DND-41 (cell line): ENCODE results near the gene ADGRG7.

Experiments
- ATAC-seq: fragments of 200-7000 bp; cut with Tn5 transposase; 3 replicates; pipeline ENCODE4 v1.9.1; 2021; ENCODE audit warnings: low read depth; ENCODE audit not compliant: insufficient read depth
- DNase-seq: peaks from one replicate; pipeline ENCODE4 v3.0.0-alpha.2; 2020
- H2AFZ ChIP-seq: 2 replicates; pipeline ENCODE4 v1.6.0; 2012; ENCODE audit warnings: low read depth, low read length
- H3K27ac ChIP-seq: 2 replicates; pipeline ENCODE4 v1.5.1; 2012; ENCODE audit warnings: low read length, inconsistent platforms
- H3K27me3 ChIP-seq: fragments of 200-600 bp; sonication (generic); 2 replicates; pipeline ENCODE4 v1.6.0; 2012; ENCODE audit warnings: low read length, mild to moderate bottlenecking, inconsistent platforms; ENCODE audit not compliant: insufficient read depth, poor library complexity
- H3K36me3 ChIP-seq: 2 replicates; pipeline ENCODE4 v1.5.1; 2012; ENCODE audit warnings: low read length, inconsistent platforms; ENCODE audit not compliant: insufficient read depth
- H3K4me1 ChIP-seq: 2 replicates; pipeline ENCODE4 v1.5.1; 2012; ENCODE audit warnings: mild to moderate bottlenecking, low read length; ENCODE audit not compliant: insufficient read depth
- H3K4me2 ChIP-seq: 2 replicates; pipeline ENCODE4 v1.6.0; 2012; ENCODE audit warnings: mild to moderate bottlenecking, moderate library complexity, low read length, inconsistent platforms; ENCODE audit not compliant: insufficient read depth
- H3K4me3 ChIP-seq, 2 experiments: fragments of 200-600 bp in 1 of 2; shearing (Covaris generic) in 1 of 2; 2 replicates each; pipeline ENCODE4 v1.5.1; 2012 to 2016; ENCODE audit warnings: inconsistent platforms in 2 of 2, low read length in 2 of 2, mild to moderate bottlenecking in 2 of 2, low read depth in 1 of 2, moderate library complexity in 1 of 2
- H3K79me2 ChIP-seq: 2 replicates; pipeline ENCODE4 v1.6.0; 2012; ENCODE audit warnings: low read length, inconsistent platforms; ENCODE audit not compliant: insufficient read depth
- H3K9ac ChIP-seq: 2 replicates; pipeline ENCODE4 v1.6.0; 2012; ENCODE audit warnings: low read depth, mild to moderate bottlenecking, inconsistent platforms, low read length, moderate library complexity
- H3K9me3 ChIP-seq: 2 replicates; pipeline ENCODE4 v1.5.1; 2012; ENCODE audit warnings: low read length, moderate library complexity, mild to moderate bottlenecking, inconsistent platforms; ENCODE audit not compliant: insufficient read depth, severe bottlenecking
- H4K20me1 ChIP-seq: 2 replicates; pipeline ENCODE4 v1.6.0; 2012; ENCODE audit warnings: low read length; ENCODE audit not compliant: insufficient read depth
- EZH2 ChIP-seq: IDR thresholded peaks from 3 replicates; pipeline ENCODE4 v1.6.1; 2012; ENCODE audit warnings: borderline replicate concordance, low read depth, mild to moderate bottlenecking, moderate library complexity, low read length, inconsistent platforms; ENCODE audit not compliant: severe bottlenecking
- TF ChIP-seq, protein P1 (sequence below): IDR thresholded peaks from 2 replicates; pipeline ENCODE4 v1.5.1; 2012; ENCODE audit warnings: borderline replicate concordance, low read length, moderate library complexity, mild to moderate bottlenecking; ENCODE audit not compliant: poor library complexity, severe bottlenecking; ENCODE audit errors: extremely low read depth

ADGRG7 gene

DNA sequence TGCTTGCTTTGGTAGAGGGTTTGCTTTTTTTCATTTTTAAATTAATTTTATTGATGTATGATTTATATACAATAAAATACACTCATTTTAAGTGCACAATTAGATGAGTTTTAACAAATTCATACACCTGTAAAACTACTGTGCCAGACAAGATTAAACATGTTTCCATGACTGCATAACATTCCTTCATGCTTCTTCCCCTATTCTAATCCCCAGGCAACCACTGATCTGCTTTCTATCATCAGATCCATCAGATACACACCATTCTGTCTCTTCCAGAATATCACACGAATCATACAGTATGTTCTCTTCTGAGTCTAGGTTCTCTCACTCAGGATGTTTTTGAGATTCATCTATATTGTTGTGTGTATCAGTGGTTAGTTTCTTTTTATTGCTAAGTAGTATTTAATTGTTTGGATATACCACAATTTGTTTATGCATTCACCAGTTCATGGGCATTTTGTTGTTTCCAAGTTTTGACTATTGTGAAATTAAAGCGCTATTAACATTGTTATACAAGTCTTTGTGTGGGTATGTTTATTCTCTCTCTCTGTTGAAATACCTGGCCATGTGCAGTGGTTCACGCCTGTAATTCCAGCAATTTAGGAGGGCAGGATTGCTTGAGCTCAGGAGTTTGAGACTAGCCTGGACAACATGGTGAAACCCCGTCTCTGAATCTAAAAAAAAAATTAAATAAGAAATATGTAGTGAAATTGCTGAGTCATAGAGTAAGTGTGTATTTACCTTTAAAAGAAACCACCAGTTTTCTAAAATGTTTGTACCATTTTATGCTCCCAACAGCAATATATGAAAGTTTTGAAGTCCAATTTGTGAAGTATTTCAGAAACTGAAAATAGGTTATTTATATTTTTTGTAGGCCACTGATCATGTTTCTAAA is 92.9 kb downstream of the ADGRG7 start:
- H3K36me3 ChIP-seq, result no peaks in the 10 kb centered on the region
- no peaks in the 10 kb centered on the region for H3K79me2 ChIP-seq
- H3K9ac ChIP-seq, result no peak overlapping the region
- DNase-seq (no peak), ATAC-seq (no peak)
- no peak overlapping the region for H3K4me3 ChIP-seq
- no peak overlapping the region for H3K4me2 ChIP-seq
- H4K20me1 ChIP-seq, result no peaks in the 10 kb centered on the region
- H3K4me1 ChIP-seq, result no peaks in the 10 kb centered on the region
- no peak overlapping the region for H3K27ac ChIP-seq
- TF ChIP-seq, protein P1, sequence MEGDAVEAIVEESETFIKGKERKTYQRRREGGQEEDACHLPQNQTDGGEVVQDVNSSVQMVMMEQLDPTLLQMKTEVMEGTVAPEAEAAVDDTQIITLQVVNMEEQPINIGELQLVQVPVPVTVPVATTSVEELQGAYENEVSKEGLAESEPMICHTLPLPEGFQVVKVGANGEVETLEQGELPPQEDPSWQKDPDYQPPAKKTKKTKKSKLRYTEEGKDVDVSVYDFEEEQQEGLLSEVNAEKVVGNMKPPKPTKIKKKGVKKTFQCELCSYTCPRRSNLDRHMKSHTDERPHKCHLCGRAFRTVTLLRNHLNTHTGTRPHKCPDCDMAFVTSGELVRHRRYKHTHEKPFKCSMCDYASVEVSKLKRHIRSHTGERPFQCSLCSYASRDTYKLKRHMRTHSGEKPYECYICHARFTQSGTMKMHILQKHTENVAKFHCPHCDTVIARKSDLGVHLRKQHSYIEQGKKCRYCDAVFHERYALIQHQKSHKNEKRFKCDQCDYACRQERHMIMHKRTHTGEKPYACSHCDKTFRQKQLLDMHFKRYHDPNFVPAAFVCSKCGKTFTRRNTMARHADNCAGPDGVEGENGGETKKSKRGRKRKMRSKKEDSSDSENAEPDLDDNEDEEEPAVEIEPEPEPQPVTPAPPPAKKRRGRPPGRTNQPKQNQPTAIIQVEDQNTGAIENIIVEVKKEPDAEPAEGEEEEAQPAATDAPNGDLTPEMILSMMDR, result no peak
- TF ChIP-seq EZH2, result no peak
- H2AFZ ChIP-seq, result no peak overlapping the region
- no peaks in the 10 kb centered on the region for H3K9me3 ChIP-seq
- H3K27me3 ChIP-seq, result peaks cover 3% of the 10 kb centered on the region

DNA sequence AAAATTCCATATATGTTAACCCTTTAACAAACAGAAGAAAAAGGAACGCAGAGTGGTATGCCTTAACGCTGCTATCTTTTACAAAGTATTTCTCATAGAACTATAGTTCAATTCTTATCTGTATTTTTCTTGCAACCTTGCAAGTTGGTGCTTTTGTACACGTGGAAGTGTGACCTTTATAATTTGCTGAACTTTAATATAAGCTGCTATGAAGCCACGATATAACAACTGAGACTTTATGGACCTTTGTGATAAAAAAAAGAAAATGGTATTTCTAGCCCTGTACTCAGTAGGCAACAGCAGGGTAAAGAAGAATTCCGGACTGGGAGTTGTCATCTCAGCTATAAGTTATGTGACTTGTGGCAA is 93.6 kb downstream of the ADGRG7 start:
- Histone ChIP-seq H3K4me1 (no peaks in the 10 kb centered on the region), H3K9ac (no peak overlapping the region), H4K20me1 (no peaks in the 10 kb centered on the region), H2AFZ (no peak overlapping the region), H3K27me3 (peaks cover 1% of the 10 kb centered on the region), H3K27ac (no peak overlapping the region), H3K36me3 (no peaks in the 10 kb centered on the region), H3K4me2 (no peak overlapping the region), H3K79me2 (no peaks in the 10 kb centered on the region), H3K4me3 (no peak overlapping the region), H3K9me3 (no peaks in the 10 kb centered on the region)
- no peak for ATAC-seq
- no peak for DNase-seq
- TF ChIP-seq EZH2, result no peak
- TF ChIP-seq, protein P1, result no peak

DNA sequence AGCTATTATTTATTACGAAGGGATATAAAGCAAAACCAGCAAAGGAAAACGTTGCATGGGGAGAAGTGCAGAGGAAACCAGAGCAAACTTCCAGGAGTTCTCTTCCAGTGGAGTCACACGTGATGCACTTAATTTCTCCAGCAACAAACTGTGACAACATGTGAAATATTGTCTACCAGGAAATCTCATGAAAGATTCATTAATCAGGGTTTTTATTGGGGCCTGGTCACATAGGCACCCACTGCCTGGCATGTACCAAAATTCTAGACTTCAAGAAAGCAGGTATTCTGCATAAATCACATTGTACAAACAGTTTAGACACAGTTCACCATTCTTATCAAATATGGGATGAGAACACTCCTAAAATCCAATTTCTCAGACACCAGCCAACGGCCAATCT is 94.5 kb downstream of the ADGRG7 start:
- Histone ChIP-seq H4K20me1 (no peaks in the 10 kb centered on the region), H3K27me3 (no peaks in the 10 kb centered on the region), H3K79me2 (no peaks in the 10 kb centered on the region), H3K27ac (no peak overlapping the region), H3K36me3 (no peaks in the 10 kb centered on the region), H3K4me2 (no peak overlapping the region), H3K4me3 (no peak overlapping the region), H3K4me1 (peaks cover 5% of the 10 kb centered on the region), H2AFZ (no peak overlapping the region), H3K9ac (no peak overlapping the region), H3K9me3 (no peaks in the 10 kb centered on the region)
- no peak for TF ChIP-seq EZH2
- TF ChIP-seq, protein P1, result no peak
- no peak for DNase-seq
- no peak for ATAC-seq
